NOMO-1 treated with DMSO at 0.1 percent for 48 hours (cell line): ENCODE results near the gene UGT1A10.
"Not testable (repeated sequence)": the region's sequence is repeated elsewhere in the genome, so short reads cannot be mapped to it uniquely, and the experiment has no call there.

ENCODE experiments used
- DNase-seq: peaks from one replicate; lab custom pipeline; 2025; ENCODE audit not compliant: unreplicated experiment; lab: John Stamatoyannopoulos, UW

UGT1A10 gene

DNA sequence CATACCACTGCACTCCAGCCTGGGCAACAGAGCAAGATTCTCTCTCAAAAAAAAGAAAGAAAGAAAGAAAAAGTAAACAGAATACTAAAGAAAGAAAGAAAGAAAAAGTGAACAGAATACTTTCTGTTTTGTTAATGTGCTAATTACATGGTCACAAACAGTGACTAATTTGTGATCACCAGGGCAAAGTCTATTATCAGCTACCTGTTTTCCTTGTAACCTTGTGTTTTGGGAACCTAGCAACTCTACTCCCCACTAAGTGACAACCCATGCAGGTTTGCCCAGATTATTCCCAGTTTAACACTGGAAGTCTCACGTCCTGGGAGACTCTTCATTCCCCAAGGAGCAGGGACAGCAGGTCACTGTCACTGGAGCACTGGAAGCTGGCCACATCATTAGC, 18.8 kb downstream of the UGT1A10 start:
- DNase-seq, result no peak

DNA sequence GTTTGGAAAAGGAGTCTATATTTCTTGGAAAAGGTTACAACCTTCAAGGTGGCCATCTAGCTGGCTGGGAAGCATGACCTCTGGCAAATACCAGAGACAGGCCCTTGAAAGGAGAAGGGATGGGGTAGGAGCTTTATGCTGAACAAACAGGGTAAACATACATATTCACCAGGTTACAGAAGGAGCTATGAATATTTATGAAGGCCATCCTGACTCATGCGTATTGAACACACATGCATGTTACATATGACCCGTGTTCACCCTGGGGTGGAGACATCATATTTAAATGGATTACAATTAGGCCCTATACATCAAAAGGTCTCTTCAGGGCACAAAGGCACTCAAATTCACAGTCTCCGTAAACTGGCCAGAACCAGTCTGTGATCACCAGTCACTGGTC, 19.7 kb downstream of the UGT1A10 start:
- not testable (repeated sequence) for DNase-seq

DNA sequence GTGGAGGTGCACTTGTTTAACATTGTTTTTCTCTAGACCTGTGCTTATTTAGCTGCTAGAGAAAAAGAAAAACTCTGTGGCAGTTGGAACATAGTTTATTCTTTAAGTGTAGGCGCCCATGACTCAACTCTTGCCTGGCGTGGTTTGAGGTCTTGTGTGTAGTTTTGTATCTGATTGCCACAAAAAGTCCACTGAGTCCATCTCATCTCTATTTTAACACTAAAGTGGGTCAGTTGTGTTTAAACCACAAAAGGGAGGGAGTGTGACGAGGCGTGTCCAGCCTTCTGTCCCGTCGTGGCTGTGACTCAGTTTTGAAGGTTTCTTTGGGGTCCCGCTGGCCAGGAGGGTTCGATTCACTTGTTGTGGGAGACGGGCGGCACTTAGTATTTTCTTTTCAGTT, 20.2 kb downstream of the UGT1A10 start:
- no peak for DNase-seq

DNA sequence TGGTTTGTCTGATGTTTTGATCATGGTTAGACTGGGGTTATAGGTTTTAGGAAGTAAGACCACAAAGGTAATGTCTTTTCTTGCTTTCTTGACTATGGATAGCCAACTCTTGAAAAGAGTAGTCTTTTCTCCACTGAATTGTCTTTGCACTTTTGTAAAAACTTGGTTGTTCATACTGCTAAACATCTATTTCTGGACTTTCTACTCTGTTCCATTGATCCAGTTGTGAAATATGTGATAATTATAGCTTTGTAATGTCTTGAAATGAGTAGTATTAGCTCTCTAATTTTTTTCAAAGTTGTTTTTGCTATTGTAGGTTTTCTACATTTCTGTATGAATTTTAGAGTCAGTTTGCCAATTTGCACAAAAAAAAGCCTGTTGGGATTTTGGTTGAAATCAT, 22.4 kb downstream of the UGT1A10 start:
- no peak for DNase-seq

DNA sequence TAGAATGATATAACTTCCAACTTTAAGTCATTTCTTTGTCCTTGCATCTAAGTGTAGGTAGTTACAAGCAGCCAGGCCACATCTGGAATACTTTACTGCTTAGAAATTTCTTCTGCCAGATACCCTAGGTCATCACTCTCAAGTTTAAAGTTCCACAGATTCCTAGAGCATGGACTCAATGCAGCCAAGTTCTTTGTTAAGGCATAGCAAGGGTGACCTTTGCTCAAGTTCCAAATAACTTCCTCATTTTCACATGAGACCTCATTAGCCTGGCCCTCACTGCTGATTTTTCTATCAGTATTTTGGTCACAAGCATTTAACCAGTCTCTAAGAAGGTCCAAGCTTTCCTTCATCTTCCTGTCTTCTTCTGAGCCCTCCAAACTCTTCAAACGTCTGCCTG, 27.7 kb downstream of the UGT1A10 start:
- DNase-seq, result no peak

DNA sequence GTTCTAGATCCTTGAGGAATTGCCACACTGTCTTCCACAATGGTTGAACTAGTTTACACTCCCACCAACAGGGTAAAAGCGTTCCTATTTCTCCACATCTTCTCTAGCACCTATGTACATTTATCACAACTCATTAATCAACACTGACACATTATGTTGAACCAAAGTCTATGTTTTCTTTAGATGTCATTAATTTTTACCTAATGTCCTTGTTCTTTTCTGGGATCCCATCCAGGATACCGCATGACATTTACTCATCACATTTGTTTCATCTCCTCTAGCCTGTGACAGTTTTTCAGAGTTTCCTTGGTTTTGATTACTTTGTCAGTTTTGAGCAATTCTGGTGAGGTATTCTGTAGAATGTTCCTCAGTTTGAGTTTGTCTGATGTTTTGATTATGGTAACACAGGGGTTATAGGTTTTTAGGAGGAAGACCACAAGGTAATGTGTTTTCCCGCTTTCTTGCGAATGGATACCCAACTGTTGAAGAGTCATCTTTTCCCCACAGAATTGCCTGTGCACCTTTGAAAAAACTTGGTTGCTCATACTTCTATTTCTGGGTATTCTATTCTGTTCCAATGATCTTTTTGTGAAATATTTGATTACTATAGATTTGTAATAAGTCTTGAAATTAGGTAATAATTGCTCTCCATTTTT, 32.5 kb downstream of the UGT1A10 start:
- no peak for DNase-seq

DNA sequence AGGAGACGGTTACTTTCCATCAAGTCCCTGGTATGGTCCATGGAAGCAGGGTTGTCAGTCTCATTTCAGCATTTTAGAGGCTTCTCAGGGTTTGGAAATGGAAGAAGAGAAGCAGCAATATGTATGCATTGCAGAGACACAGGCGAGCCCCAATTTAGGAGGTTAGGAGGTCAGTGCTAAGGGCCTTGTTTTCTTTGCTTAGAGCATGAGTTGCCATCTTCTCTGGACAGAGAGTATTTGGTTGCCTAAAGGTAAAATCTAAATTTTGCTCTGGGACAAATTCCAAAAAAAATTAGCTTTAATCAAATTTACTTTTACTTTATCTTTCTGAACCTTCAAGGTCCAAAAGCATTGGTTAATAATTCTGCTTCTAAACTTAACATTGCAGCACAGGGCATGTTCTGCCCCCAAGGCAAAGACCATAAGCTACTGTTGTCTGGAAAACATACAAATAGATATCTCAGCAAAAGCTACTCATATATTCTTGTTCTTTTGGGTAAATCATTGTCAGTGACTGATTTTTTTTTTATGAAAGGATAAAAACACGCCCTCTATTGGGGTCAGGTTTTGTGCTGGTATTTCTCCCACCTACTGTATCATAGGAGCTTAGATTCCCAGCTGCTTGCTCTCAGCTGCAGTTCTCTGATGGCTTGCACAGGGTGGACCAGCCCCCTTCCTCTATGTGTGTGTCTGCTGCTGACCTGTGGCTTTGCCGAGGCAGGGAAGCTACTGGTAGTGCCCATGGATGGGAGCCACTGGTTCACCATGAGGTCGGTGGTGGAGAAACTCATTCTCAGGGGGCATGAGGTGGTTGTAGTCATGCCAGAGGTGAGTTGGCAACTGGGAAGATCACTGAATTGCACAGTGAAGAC, 35.3 kb downstream of the UGT1A10 start, which contains the start of gene UGT1A9:
Gene UGT1A9, plus strand, starts transcription at position 609 of the 872 bp plus-strand sequence. Its CDS starts 37 bp downstream, at position 646.
- no peak for DNase-seq

DNA sequence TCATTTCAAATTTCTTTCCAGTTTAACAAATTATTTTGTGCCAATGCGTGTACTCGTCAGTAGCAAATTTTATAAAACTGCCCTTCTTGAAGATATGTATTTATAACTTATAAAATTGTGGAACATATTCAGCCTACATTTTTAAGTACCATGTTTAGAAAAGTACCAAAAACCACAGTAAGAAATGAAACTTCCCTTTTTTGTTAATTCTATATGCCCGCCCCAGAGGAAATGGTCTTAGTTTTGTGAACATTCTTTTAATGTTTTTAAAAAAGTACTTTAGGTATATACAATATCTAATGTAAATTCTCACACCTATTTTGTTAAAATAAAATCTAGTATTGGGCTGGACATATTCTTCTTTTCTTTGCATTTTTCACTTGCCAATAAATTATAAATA, 36.6 kb downstream of the UGT1A10 start:
- peak; percentile 18 for DNase-seq

DNA sequence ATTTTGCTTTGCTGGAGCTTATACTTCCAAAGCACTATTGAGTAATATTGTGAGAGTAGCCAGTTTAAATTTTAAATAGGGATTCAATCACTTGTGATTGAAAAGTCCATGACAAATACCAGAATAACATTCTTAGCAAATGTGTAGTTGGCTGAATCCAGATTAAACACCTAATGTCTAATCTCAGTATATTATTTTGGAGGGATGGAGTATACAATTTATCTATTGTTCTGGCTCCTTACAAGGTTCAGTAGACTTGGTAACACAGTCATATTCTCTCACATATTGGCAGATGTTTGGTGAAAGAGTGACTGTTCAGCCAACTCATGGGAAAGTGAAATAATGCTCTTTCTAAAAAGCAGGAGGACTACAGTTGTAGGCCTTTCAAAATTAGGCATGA, 37.6 kb downstream of the UGT1A10 start:
- no peak for DNase-seq

DNA sequence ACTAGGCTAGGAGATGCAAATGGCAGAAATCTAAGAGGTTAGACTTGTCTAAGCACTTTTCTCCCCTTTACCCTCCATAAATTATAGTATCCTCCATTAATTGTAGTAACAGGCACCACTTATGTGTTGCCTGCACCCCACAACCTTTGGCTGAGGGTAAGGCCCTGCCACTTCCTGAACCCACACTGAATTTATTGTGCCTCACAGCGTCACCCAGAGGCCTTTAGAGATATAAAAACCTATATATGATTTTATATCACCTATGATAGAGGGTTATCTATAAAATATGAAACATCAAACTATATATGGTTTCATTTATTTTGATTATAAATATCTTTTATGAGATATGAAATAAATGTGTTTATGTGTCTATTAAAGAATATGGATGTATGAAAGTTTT, 38.1 kb downstream of the UGT1A10 start:
- DNase-seq, result no peak

DNA sequence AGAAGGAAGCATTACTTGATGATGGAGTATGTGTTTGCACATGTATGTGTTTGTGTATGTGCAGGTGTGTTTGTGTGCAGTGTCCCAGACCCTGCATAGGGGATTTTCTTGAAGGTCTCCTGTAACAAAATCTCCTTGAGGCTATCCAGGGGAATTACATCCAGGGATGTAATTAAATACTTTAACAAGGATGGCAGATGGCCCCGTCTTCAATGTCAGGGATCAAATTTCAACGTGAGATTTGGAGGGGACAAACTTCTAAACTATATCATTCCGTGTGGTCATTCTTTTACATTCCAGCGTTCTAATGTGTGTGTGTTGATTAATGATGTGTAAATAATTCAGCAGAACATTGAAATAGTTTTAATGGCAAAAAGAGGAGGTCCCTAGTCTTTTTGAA, 38.7 kb downstream of the UGT1A10 start:
- no peak for DNase-seq

DNA sequence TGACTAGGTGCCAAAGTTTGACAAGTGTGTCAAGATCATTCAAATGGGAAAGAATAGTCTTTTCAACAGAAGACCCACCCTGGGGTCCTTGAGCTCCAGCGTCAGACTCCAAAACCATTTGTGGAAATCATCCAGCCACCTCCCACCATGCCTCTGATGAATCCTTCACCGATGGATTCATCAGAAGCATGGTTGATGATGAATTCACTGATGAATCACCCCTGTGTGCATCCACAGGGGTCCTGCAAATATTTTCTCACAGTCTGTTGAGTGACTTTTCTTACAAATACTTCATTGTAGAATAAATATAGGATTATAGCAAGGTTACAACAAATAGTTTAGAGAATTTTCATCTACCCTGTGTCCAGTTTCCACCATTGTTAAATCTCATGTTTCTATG, 39.8 kb downstream of the UGT1A10 start:
- DNase-seq, result no peak

DNA sequence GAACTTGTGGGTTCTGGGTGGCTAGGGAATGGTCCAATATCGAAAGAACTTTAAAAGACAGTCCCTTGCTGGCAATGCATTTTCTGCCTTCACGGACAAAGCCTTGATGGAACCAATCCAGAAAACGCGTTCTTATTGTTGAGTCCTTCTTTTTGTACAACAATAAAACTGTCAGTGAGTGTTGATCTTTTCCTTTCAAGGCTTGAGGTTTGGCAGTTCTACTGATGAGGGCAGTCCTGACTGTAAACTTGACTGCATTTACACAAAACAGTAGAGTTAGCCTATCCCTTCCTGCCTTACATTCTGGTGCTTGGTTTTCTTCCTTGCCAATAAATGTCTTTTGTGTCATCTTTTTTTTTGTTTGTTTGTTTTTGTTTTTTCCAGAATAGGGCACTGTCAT, 42.9 kb downstream of the UGT1A10 start:
- no peak for DNase-seq

DNA sequence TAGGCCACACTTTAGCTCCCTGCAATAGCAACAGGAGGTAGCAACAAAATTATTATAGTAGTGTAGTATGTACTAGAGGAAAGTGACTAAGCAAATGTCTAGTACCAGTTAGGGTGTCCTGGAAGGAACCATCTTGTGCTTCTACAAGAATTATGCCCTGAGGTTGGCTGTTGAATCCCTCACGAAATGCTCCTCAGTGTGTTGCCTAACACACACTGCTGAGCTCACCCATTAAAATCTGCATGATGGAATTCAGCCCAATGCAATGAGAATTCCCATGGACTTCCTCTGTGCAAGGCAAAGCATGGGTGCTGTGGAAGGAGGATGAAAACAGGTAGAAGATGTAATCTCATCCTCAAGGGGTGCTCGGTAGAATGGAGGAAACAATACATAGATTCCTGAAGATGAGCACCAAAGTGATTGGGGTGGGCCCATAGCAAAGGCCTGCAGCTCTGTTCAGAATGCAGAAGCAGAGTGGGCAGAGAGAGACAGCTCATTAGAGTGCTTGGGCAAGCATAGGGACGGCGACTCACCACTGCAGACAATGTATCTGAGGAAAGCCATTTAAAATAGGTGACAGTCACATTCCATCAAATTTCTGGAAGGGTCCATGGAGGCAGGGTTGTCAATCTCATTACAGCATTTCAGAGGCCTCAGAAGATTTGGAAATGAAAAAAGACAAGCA, 44.3 kb downstream of the UGT1A10 start:
- no peak for DNase-seq

DNA sequence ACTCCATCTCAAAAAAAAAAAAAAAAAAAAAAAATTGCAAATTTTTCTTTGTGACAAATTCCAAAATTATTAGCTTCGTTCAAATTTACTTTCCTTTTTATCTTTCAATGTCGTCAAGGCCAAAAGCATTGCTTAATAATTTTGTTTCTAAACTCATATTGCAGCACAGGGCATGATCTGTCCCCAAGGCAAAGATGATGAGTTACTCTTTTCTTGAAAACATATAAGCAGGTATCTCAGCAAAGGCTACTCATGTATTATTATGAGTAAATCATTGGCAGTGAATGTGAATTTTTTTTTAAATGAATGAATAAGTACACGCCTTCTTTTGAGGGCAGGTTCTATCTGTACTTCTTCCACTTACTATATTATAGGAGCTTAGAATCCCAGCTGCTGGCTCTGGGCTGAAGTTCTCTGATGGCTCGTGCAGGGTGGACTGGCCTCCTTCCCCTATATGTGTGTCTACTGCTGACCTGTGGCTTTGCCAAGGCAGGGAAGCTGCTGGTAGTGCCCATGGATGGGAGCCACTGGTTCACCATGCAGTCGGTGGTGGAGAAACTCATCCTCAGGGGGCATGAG, 45.4 kb downstream of the UGT1A10 start, which contains the start of gene UGT1A7:
Gene UGT1A7, plus strand, starts transcription at position 381 of the 579 bp plus-strand sequence. Its CDS starts 37 bp downstream, at position 418.
- no peak for DNase-seq

DNA sequence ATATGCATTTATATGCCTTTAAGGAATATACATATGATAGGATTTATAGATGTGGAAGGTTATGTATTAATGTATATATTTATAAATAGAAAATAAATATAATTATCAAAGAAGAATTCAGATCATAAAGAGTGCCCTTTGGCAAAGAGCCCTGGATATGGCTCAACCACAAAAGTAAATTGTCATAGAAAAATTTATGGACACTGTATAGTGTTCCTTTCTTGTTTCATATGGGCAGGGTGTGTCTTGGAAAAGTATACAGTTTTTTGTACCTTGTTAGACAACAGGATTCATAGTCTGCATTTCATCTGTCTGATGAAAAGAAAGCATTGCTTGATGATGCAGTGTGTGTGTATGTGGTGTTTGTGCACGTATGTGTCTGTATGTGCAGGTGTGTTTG, 48.4 kb downstream of the UGT1A10 start:
- DNase-seq, result no peak

DNA sequence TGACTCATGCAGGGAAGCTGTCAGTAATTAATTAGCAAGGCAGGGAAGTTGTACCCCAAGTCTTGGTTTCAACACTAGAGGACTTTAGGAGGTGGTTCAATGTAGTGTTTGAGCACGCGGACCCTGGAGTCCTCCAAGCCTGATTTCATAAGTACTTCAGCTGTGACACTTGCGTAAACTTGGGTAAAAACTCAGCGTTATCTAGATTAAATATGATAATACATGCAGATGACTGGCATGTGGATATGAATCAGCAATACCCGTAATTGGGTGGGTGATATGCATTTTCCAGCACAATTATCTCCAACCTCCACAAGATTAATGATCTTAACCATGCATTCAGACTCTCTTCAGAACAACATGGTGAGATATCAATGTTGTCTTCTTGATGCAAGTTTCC, 50.7 kb downstream of the UGT1A10 start:
- peak; percentile 31 for DNase-seq

DNA sequence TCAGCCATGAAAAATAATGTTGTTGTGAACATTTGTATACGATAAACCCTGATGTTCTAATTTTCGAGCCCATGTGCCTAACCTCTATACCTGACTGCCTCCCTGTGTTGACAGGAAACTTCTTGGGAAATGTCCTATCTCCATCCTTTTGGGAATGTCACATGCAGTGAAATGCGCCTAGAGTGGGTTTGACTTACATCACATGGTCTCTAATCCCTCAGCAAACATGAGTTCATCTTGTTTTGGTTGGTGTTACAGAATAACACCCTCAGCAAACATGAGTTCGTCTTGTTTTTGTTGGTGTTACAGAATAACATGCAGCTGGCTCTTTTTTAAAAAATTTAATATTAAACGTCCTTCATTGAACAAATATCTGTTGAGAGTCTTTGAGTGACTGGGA, 52.1 kb downstream of the UGT1A10 start:
- DNase-seq, result no peak

DNA sequence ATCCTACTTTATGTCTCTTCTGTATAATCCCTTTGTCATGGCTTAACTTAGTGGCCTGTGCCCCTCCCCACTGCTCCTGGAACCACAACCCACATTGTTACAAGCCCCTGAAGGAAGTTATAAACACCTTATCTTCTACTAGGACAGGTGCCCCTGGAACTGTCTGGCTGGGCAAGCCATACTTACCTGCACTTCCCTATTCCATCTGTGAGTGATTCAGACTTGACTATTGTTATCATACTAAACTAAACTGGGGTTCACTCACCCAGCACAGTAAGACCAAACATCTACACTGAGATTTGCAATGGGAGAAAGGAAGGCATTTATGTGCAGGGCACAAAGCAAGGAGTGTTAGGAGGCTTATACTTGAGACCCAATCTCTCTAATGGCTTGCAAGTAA, 52.8 kb downstream of the UGT1A10 start:
- no peak for DNase-seq

DNA sequence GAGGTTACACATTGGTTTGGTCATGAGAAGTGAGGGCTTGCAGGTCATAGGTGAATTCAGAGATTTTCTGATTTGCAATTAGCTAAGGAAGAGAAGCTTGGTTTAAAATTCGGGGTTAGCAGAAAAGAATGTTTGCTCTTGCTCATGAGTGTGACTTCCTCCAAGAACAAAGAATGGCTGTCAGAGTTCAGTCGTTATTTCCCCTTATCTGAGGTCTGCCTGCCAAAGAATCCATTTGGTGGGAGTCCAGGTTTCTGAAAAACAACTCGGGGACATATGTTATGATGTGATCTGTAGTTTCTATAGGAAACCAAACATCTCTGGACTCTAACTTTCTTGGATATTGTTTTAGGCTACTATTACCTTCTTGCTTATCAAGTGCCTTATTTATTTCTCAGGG, 53.3 kb downstream of the UGT1A10 start:
- no peak for DNase-seq

DNA sequence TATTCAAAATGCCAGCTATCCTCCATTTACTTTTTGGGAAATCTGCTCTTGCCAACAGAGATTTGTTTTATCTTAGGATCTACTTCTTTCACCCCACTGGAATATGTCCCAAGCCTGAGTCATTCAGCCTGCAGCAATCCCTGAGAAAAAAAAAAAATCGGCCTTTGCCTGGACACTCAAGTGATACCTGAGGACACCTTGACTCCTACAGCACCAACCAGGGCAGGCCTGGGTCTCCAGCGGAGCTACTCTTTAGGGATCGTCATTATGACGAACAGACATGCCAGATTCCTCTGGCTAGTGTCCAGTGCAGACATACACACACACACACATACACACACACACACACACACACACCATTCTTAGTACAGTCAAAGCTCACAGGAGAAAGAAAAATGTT, 54.2 kb downstream of the UGT1A10 start:
- no peak for DNase-seq
